SK-N-SH treated with all-trans-retinoic acid at 6 μM for 48 hours (cell line): ENCODE data around the gene ADCY9.

Experiments used
- ATAC-seq: fragments of 200-7000 bp; cut with Tn5 transposase; 3 replicates; pipeline ENCODE4 v1.9.1; 2020; ENCODE audit warnings: mild to moderate bottlenecking, moderate library complexity
- ARNTL ChIP-seq: fragments of 450-650 bp; formaldehyde crosslinking; IDR thresholded peaks from 2 replicates; pipeline ENCODE4 v1.5.0; 2020; ENCODE audit warnings: low read depth, mild to moderate bottlenecking, moderate library complexity, borderline replicate concordance
- CSDC2 ChIP-seq: fragments of 250-450 bp; sonication (Bioruptor Pico); IDR thresholded peaks from 2 replicates; pipeline ENCODE4 v1.5.0; 2020; ENCODE audit warnings: mild to moderate bottlenecking, moderate library complexity
- ESRRG ChIP-seq: fragments of 250-450 bp; sonication (Bioruptor Pico); IDR thresholded peaks from 2 replicates; pipeline ENCODE4 v1.6.1; 2021; ENCODE audit warnings: mild to moderate bottlenecking
- ISL1 ChIP-seq: fragments of 250-450 bp; sonication (Bioruptor Pico); IDR thresholded peaks from 2 replicates; pipeline ENCODE4 v2.1.2; 2022; ENCODE audit warnings: mild to moderate bottlenecking, moderate library complexity
- OSR1 ChIP-seq: fragments of 250-450 bp; sonication (Bioruptor Pico); IDR thresholded peaks from 2 replicates; pipeline ENCODE4 v1.8.0; 2022; ENCODE audit warnings: moderate library complexity, mild to moderate bottlenecking, inconsistent platforms
- PPARA ChIP-seq: fragments of 250-450 bp; sonication (Bioruptor Pico); IDR thresholded peaks from 2 replicates; pipeline ENCODE4 v1.5.0; 2020; ENCODE audit warnings: mild to moderate bottlenecking, borderline replicate concordance
- RARB ChIP-seq: fragments of 250-450 bp; sonication (Bioruptor Pico); IDR thresholded peaks from 2 replicates; pipeline ENCODE4 v1.8.0; 2021; ENCODE audit warnings: mild to moderate bottlenecking, moderate library complexity
- SNAI2 ChIP-seq: fragments of 250-450 bp; sonication (Bioruptor Pico); IDR thresholded peaks from 2 replicates; pipeline ENCODE4 v1.5.0; 2020; ENCODE audit warnings: mild to moderate bottlenecking, moderate library complexity
- TCF4 ChIP-seq: fragments of 250-450 bp; sonication (Bioruptor Pico); IDR thresholded peaks from 2 replicates; pipeline ENCODE4 v1.8.0; 2021; ENCODE audit warnings: mild to moderate bottlenecking, moderate library complexity, borderline replicate concordance
- TOX ChIP-seq: fragments of 250-450 bp; sonication (Bioruptor Pico); IDR thresholded peaks from 2 replicates; pipeline ENCODE4 v1.8.0; 2021; ENCODE audit warnings: mild to moderate bottlenecking, moderate library complexity, borderline replicate concordance
- ZFP30 ChIP-seq: fragments of 450-650 bp; formaldehyde crosslinking; IDR thresholded peaks from 2 replicates; pipeline ENCODE4 v1.5.0; 2022; ENCODE audit warnings: mild to moderate bottlenecking, moderate library complexity
- ZNF565 ChIP-seq: fragments of 450-650 bp; formaldehyde crosslinking; conservative IDR thresholded peaks from 2 replicates; pipeline ENCODE4 v1.5.0; 2020; ENCODE audit warnings: low read depth, mild to moderate bottlenecking, moderate library complexity
- ZNF8 ChIP-seq: fragments of 450-650 bp; formaldehyde crosslinking; IDR thresholded peaks from 2 replicates; pipeline ENCODE4 v1.5.0; 2020; ENCODE audit warnings: mild to moderate bottlenecking, moderate library complexity
- TF ChIP-seq, protein P1 (sequence below): fragments of 250-450 bp; sonication (Bioruptor Pico); IDR thresholded peaks from 2 replicates; pipeline ENCODE4 v1.5.1; 2021; ENCODE audit warnings: mild to moderate bottlenecking, moderate library complexity
- TF ChIP-seq, protein P2 (sequence below): fragments of 250-450 bp; sonication (Bioruptor Pico); IDR thresholded peaks from 2 replicates; pipeline ENCODE4 v1.5.0; 2020; ENCODE audit warnings: mild to moderate bottlenecking, moderate library complexity
- TF ChIP-seq, protein P3 (sequence below): fragments of 250-450 bp; sonication (Bioruptor Pico); IDR thresholded peaks from 2 replicates; pipeline ENCODE4 v1.5.1; 2020; ENCODE audit warnings: low read depth, mild to moderate bottlenecking, moderate library complexity
- TF ChIP-seq, protein P4 (sequence below): fragments of 250-450 bp; sonication (Bioruptor Pico); IDR thresholded peaks from 2 replicates; pipeline ENCODE4 v1.8.0; 2020; ENCODE audit warnings: mild to moderate bottlenecking, moderate library complexity, borderline replicate concordance
- TF ChIP-seq, protein P5 (sequence below): fragments of 250-450 bp; sonication (Bioruptor Pico); IDR thresholded peaks from 2 replicates; pipeline ENCODE4 v1.8.0; 2021; ENCODE audit warnings: low read depth, mild to moderate bottlenecking, moderate library complexity, borderline replicate concordance

The ADCY9 gene

DNA sequence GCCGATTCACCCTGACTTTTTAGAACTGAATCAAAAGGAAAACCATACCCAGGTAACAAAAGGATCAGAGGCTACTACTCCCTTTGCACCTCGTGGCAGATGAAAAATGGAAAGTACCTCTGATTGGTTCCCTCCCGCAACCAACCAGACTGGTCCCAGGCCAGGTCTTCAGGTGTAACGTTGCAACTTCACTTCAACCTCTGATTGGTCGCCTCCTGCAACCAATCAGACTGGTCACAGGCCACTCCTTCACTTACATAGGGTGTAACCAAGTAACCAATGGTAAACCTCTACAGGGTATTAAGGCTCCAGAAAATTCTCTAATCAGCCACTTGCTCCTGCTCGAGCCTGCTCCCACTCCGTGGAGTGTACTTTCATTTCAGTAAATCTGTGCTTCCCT lies 89.4 kb downstream of the ADCY9 start:
- TF ChIP-seq ZFP30 (CRISPR knock-in tag) (no peak), CSDC2 (CRISPR knock-in tag) (no peak), TCF4 (no peak), OSR1 (CRISPR knock-in tag) (no peak), RARB (CRISPR knock-in tag) (no peak), TOX (no peak), ISL1 (CRISPR knock-in tag) (no peak), ZNF8 (CRISPR knock-in tag) (no peak), ESRRG (CRISPR knock-in tag) (no peak)
- TF ChIP-seq, protein P1, sequence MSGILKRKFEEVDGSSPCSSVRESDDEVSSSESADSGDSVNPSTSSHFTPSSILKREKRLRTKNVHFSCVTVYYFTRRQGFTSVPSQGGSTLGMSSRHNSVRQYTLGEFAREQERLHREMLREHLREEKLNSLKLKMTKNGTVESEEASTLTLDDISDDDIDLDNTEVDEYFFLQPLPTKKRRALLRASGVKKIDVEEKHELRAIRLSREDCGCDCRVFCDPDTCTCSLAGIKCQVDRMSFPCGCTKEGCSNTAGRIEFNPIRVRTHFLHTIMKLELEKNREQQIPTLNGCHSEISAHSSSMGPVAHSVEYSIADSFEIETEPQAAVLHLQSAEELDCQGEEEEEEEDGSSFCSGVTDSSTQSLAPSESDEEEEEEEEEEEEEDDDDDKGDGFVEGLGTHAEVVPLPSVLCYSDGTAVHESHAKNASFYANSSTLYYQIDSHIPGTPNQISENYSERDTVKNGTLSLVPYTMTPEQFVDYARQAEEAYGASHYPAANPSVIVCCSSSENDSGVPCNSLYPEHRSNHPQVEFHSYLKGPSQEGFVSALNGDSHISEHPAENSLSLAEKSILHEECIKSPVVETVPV (CRISPR knock-in tag), result no peak
- TF ChIP-seq, protein P2, sequence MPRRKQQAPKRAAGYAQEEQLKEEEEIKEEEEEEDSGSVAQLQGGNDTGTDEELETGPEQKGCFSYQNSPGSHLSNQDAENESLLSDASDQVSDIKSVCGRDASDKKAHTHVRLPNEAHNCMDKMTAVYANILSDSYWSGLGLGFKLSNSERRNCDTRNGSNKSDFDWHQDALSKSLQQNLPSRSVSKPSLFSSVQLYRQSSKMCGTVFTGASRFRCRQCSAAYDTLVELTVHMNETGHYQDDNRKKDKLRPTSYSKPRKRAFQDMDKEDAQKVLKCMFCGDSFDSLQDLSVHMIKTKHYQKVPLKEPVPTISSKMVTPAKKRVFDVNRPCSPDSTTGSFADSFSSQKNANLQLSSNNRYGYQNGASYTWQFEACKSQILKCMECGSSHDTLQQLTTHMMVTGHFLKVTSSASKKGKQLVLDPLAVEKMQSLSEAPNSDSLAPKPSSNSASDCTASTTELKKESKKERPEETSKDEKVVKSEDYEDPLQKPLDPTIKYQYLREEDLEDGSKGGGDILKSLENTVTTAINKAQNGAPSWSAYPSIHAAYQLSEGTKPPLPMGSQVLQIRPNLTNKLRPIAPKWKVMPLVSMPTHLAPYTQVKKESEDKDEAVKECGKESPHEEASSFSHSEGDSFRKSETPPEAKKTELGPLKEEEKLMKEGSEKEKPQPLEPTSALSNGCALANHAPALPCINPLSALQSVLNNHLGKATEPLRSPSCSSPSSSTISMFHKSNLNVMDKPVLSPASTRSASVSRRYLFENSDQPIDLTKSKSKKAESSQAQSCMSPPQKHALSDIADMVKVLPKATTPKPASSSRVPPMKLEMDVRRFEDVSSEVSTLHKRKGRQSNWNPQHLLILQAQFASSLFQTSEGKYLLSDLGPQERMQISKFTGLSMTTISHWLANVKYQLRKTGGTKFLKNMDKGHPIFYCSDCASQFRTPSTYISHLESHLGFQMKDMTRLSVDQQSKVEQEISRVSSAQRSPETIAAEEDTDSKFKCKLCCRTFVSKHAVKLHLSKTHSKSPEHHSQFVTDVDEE (CRISPR knock-in tag), result no peak
- TF ChIP-seq, protein P3, sequence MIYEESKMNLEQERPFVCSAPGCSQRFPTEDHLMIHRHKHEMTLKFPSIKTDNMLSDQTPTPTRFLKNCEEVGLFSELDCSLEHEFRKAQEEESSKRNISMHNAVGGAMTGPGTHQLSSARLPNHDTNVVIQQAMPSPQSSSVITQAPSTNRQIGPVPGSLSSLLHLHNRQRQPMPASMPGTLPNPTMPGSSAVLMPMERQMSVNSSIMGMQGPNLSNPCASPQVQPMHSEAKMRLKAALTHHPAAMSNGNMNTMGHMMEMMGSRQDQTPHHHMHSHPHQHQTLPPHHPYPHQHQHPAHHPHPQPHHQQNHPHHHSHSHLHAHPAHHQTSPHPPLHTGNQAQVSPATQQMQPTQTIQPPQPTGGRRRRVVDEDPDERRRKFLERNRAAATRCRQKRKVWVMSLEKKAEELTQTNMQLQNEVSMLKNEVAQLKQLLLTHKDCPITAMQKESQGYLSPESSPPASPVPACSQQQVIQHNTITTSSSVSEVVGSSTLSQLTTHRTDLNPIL (CRISPR knock-in tag), result no peak
- TF ChIP-seq, protein P4, sequence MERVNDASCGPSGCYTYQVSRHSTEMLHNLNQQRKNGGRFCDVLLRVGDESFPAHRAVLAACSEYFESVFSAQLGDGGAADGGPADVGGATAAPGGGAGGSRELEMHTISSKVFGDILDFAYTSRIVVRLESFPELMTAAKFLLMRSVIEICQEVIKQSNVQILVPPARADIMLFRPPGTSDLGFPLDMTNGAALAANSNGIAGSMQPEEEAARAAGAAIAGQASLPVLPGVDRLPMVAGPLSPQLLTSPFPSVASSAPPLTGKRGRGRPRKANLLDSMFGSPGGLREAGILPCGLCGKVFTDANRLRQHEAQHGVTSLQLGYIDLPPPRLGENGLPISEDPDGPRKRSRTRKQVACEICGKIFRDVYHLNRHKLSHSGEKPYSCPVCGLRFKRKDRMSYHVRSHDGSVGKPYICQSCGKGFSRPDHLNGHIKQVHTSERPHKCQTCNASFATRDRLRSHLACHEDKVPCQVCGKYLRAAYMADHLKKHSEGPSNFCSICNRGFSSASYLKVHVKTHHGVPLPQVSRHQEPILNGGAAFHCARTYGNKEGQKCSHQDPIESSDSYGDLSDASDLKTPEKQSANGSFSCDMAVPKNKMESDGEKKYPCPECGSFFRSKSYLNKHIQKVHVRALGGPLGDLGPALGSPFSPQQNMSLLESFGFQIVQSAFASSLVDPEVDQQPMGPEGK (CRISPR knock-in tag), result no peak
- no peak for ATAC-seq

DNA sequence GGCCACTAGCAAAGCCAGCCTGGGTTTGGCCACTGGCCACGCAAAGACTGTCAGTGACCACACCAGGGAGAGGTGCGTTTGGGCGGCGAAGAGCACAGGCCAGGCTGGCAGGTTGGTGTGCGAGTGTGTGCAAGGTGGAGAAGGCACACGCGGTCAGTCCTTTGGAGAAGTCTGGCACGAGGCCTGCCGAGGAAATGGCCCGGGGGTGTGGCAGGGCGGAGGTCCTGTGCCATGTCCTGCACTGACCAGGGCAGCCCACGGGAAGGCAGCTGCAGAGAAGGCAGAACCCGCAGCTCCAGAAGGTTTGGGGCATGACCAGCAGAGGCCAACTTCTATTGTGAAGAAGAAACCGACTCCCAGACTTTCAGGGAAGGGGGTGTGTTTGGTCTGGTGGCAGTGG lies 90.8 kb downstream of the ADCY9 start:
- ATAC-seq, result no peak
- TF ChIP-seq, protein P4 (CRISPR knock-in tag), result no peak
- TF ChIP-seq, protein P2 (CRISPR knock-in tag), result no peak
- TF ChIP-seq, protein P3 (CRISPR knock-in tag), result no peak
- TF ChIP-seq ZNF565 (CRISPR knock-in tag), result no peak
- no peak for TF ChIP-seq TOX
- TF ChIP-seq TCF4, result no peak
- TF ChIP-seq ARNTL (CRISPR knock-in tag), result no peak
- no peak for TF ChIP-seq ESRRG (CRISPR knock-in tag)
- no peak for TF ChIP-seq ISL1 (CRISPR knock-in tag)
- TF ChIP-seq, protein P5, sequence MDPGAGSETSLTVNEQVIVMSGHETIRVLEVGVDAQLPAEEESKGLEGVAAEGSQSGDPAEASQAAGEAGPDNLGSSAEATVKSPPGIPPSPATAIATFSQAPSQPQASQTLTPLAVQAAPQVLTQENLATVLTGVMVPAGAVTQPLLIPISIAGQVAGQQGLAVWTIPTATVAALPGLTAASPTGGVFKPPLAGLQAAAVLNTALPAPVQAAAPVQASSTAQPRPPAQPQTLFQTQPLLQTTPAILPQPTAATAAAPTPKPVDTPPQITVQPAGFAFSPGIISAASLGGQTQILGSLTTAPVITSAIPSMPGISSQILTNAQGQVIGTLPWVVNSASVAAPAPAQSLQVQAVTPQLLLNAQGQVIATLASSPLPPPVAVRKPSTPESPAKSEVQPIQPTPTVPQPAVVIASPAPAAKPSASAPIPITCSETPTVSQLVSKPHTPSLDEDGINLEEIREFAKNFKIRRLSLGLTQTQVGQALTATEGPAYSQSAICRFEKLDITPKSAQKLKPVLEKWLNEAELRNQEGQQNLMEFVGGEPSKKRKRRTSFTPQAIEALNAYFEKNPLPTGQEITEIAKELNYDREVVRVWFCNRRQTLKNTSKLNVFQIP, result no peak
- TF ChIP-seq RARB (CRISPR knock-in tag), result no peak
- no peak for TF ChIP-seq SNAI2 (CRISPR knock-in tag)
- TF ChIP-seq PPARA, result no peak
- TF ChIP-seq, all 23 proteins: peak for 0
